Fibroblast of mammary gland (primary cell): ENCODE results near the gene PLIN4.
A peak's percentile ranks its signal among the peaks of the same experiment; 100 is the strongest.

Experiments
- DNase-seq: peaks from one replicate; pipeline ENCODE4 v3.0.0-alpha.2; 2010; ENCODE audit warnings: low read depth
- H3K4me3 ChIP-seq: 2 replicates; pipeline ENCODE4 v1.5.1; 2011; ENCODE audit warnings: low read depth, mild to moderate bottlenecking, low read length, moderate library complexity; ENCODE audit not compliant: control insufficient read depth
- TF ChIP-seq, protein P1 (sequence below): conservative IDR thresholded peaks from 2 replicates; pipeline ENCODE4 v1.5.1; 2011; ENCODE audit warnings: low read depth, low read length, inconsistent platforms; ENCODE audit not compliant: control insufficient read depth, insufficient read depth

Gene PLIN4

DNA sequence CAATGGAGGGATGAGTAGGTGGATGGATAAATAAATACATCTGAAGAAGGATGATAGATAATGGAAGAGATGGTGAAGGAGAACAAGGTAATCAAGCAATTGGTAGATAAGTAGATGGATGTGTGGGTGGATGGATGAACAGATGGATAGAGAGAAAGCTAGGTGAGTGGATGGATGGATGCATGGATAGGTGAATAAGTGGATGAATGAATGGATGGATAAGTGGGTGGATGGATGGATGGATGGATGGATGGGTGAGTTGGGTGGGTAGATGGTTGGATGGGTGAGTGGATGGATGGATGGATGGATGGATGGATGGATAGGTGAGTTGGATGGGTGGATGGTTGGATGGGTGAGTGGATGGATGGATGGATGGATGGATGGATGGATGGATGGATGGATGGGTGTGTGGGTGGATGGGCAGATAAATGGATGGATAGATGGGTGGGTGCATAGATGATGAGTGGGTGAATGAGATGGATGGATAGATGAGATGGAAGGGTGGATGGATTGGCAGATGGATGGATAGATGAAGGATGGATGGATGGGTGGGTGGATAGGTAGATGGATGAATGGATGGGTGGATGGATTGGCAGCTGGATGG, 34.9 kb upstream of the PLIN4 start:
- TF ChIP-seq, protein P1, sequence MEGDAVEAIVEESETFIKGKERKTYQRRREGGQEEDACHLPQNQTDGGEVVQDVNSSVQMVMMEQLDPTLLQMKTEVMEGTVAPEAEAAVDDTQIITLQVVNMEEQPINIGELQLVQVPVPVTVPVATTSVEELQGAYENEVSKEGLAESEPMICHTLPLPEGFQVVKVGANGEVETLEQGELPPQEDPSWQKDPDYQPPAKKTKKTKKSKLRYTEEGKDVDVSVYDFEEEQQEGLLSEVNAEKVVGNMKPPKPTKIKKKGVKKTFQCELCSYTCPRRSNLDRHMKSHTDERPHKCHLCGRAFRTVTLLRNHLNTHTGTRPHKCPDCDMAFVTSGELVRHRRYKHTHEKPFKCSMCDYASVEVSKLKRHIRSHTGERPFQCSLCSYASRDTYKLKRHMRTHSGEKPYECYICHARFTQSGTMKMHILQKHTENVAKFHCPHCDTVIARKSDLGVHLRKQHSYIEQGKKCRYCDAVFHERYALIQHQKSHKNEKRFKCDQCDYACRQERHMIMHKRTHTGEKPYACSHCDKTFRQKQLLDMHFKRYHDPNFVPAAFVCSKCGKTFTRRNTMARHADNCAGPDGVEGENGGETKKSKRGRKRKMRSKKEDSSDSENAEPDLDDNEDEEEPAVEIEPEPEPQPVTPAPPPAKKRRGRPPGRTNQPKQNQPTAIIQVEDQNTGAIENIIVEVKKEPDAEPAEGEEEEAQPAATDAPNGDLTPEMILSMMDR: no peak
- H3K4me3 ChIP-seq: no peak overlapping the region
- DNase-seq: no peak

DNA sequence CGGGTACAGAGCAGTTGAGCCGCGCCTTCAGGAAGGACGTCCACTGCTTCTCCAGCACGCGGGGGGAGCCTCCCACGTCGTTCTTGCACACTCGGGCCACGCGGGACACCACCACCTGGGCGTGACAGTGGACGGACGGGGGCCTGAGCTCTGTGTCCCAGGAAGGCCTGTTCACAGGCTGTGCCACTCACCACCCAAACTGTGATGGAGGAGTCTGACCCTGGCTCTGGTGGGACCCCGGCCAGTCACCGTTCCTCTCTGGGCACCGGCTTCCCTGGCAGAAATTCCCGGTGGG, 34.2 kb upstream of the PLIN4 start:
- H3K4me3 ChIP-seq: no peak overlapping the region
- TF ChIP-seq, protein P1: no peak
- DNase-seq: no peak

DNA sequence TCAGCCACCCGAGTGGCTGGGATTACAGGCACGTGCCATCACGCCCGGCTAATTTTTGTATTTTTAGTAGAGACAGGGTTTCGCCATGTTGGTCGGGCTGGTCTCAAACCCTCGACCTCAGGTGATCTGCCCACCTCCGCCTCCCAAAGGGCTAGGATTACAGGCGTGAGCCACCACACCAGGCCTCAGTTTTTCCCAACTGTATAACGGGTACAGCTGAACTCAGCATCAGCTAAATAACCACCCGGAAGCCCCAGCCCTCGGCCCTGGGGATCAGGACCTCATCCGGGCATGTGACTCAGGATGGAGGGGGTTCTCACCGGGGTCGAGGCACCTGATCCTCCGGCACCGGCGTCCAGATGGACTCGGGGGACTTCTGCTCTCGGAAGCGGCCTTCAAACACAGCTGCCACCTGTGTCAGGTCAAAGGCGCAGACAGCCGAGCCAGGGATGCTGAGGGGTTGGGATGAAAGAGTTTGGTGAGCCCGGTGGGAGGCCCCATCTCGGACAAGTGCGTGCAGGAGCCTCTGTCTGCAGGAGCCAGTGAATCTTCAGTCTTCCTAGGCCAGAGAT, 32.3 kb upstream of the PLIN4 start:
- no peak overlapping the region for H3K4me3 ChIP-seq
- DNase-seq: no peak
- TF ChIP-seq, protein P1: no peak

DNA sequence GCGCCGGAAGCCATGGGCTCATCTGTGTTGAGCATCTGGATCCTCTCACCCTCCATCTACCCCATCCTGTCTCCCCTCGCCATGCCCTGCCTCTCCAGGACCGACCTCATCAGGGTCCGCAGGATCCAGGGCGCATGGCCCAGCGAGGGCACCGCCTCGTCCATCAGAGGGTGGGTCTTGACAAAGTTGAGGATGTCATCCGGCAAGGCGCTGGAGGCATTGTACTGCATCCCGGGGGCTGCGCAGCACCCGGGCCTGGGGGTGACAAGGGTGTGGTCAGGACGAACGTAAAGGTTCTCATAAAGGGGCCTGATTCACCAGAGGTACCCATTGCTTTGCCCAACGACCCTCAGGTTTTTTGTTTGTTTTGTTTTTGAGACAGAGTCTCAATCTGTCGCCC, 31.7 kb upstream of the PLIN4 start:
- TF ChIP-seq, protein P1: no peak
- DNase-seq: no peak
- no peak overlapping the region for H3K4me3 ChIP-seq

DNA sequence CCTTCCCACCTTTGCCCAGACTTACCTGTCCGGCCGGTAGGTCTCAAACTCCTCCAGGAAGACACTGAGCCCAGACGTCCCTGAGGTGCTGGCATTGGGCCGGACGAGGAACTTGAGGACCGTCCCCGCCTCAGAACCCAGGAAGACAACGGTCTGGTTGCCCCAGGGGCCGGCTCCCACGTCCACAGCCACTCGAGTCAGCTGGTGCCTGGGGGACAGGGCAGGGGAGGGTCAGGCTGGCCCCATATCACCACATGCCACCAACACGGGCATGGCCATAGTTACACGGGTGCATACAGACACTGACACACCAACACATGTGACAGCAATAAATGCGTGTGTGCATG, 29.9 kb upstream of the PLIN4 start:
- H3K4me3 ChIP-seq: no peak overlapping the region
- DNase-seq: no peak
- TF ChIP-seq, protein P1: no peak

DNA sequence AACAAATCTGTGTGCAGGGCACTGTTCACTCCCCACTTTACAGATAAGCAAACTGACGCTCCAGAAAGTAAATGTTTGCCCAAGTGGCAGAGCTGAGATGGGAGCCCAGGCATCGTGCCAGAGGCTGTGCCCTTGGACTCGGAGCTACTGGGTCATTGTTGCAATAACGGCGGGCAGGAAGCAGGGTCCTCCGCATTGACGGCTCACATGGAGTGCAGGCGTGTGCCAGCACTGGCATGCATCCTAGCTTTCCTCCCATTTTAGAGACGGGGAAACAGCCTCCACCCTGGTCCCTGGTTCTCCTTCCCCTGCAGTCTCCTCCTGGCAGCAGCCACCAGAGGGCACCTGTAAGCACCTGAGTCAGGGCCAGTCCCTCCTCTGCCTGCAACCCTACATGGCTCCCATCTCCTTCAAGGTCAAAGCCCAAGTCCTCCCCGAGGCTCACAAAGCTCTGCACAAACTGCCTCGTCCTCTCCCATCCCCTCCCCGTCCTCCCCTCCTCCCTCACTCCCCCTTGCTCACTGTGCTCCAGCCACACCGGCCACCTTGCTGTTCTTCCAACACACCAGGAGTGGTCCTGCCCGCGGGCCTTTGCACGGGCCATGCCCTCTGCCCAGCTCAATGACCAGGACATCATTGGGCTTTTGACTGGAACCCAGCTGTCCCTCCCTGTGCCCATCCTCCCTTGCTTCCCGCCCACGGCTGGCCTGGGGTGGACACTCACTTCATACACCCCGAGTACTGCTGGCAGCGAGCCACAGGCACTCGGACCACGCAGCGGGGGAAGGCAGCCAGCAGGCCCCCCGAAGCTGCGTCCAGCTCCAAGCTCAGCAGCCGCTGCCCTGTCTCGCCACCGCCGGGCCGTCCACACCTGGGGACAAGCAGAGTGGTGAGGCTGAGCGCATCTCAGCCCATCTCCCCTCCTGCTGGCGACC, 29.3 kb upstream of the PLIN4 start:
- no peak overlapping the region for H3K4me3 ChIP-seq
- TF ChIP-seq, protein P1: peak; percentile 26
- DNase-seq: no peak
